Activated CD8-positive, alpha-beta memory T cell treated with anti-CD3 and anti-CD28 coated beads for 48 hours (primary cell): ENCODE measurements around the gene HIRIP3.
"Not testable (repeated sequence)": the region's sequence is repeated elsewhere in the genome, so short reads cannot be mapped to it uniquely, and the experiment has no call there.

Experiments
- DNase-seq, 3 experiments: peaks; one replicate each; pipeline ENCODE4 v3.0.0-alpha.2; 2020; ENCODE audit warnings: low read depth in 2 of 3, low spot score in 2 of 3

The HIRIP3 gene, protein sequence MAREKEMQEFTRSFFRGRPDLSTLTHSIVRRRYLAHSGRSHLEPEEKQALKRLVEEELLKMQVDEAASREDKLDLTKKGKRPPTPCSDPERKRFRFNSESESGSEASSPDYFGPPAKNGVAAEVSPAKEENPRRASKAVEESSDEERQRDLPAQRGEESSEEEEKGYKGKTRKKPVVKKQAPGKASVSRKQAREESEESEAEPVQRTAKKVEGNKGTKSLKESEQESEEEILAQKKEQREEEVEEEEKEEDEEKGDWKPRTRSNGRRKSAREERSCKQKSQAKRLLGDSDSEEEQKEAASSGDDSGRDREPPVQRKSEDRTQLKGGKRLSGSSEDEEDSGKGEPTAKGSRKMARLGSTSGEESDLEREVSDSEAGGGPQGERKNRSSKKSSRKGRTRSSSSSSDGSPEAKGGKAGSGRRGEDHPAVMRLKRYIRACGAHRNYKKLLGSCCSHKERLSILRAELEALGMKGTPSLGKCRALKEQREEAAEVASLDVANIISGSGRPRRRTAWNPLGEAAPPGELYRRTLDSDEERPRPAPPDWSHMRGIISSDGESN

DNA sequence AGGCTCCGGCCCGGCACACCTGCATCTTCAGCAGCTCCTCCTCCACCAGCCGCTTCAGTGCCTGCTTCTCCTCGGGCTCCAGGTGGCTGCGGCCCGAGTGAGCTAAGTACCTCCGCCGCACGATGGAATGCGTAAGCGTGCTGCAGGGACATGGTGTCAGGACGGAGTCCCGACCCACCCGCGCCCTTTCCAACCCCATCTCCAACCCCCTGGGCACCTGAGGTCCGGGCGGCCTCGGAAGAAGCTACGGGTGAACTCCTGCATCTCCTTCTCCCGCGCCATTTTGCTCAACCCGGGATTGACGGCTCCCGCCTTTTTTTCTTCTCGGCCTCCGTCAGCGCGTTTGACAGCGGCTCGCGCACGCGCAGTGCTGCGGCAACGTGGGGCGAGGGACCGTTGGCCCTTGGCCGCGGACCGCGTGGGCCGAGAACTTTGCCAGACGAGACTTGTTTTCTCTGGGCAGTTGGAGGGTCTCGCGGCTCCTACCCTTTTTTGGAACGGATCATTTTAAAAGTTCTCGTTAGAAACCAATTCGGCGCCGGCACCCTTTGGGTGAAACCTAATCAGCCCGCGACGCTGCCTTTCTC, at the start of gene HIRIP3:
Gene HIRIP3 (minus strand): TSS at position 294 of the 587 bp plus-strand sequence. CDS start 12 bp downstream, at position 282.
- peak; percentile 66 to 83 (median 70) for DNase-seq

DNA sequence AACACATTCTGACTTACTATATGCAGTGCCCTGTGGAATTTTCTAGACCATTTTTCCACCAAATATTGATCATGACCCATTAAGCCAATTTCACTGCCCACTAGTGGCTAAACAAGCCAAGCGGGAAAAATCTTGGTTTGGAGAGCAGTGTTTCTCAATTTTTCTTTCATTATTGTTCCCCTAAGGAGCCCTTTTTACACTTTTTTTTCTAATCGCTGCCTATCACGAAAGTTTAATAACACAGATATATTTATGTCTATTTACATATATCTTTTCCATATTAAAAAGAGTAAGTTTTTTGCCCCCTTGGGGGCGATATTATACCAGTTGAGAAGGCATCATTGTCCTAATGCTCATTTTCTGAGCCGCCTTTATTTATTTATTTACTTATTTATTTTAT, 46.4 kb upstream of the HIRIP3 start:
- DNase-seq, result no peak

DNA sequence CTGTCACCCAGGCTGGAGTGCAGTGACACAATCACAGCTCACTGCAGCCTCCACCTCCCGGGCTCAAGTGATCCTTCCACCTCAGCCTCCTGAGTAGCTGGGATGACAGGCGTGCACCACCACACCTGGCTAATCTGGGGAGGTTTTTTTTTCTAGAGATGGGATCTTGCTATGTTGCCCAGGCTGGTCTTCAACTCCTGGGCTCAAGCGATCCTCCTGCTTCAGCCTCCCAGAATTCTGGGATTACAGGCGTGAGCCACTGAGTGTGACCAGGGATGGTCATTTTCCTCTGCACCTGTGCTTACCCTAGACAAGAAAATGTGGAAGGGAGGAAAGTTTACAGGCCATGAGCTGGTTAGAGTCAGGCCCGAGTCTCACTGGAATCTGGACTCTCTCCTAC, 45.3 kb upstream of the HIRIP3 start:
- not testable (repeated sequence) for DNase-seq

DNA sequence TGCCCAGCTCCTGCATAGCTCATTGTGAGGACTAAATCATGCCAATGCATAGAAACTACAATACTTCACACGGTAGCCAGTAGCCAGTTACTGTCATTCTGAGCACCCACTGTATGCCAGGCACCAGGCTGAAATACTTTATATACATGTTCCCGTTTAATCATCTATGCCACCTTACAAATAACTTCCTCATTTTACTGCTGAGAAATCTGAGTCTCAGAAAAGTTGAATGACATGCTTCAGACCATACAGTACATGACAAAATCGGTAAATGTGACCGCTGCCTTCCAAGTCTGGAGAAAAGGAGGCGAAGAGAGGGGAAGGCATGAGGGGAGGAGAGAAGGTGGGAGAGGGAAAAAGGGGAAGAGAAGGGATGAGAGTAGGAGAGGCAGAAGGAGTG, 44.8 kb upstream of the HIRIP3 start:
- DNase-seq, result no peak

DNA sequence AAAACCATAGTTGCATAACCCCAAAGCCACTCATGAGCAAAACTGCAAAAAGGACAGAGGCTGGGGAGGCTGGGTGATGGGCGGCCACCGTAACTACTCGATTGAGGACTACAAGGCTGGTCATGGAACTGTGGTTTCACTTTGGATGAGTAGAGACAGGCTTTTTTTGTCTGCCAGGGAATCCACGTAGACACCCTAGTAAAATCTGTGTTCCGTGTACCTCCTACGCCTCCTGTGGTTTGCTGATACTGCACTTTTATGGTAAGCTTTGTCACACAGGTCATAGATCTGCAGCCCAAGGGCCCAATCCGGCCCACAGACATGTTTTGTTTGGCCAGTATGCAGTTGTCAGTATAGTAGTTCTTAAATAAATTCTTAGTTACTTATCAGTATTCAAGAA, 37.9 kb upstream of the HIRIP3 start:
- no peak for DNase-seq

DNA sequence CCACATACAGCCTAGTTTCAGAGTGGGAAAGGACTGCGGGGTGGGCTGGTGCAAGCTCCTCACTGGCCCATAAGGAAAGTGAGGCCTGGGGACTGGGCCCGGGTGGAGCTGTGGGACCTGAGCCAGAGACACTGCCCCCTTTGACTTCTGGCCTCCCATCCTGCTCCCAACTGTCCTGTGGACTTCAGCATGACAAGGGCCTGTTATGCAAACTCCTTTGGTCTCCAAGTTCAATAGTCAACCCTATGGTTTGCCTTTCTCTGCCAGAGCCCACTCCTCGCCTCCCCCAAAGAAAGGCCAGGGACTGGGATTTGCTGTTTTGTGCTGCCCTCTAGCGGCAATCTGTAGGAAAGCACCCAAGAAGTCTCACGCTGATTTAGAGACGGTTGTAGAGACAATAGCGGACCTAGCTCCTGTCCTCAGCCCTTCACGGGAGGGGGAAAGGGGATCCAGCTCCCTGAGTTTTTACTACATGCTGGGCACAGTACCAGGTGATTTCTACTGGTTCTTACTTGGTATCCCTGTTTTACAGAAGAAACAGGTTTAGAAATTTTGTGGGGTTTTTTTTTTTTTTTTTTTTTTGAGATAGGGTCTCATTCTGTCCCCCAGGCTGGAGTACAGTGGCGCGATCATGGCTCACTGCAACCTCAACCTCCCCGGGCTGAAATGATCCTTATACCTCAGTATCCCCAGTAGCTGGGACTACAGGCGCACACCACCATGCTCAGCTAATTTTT, 36.8 kb upstream of the HIRIP3 start:
- peak in 1 of 3 experiments; percentile 40 for DNase-seq

DNA sequence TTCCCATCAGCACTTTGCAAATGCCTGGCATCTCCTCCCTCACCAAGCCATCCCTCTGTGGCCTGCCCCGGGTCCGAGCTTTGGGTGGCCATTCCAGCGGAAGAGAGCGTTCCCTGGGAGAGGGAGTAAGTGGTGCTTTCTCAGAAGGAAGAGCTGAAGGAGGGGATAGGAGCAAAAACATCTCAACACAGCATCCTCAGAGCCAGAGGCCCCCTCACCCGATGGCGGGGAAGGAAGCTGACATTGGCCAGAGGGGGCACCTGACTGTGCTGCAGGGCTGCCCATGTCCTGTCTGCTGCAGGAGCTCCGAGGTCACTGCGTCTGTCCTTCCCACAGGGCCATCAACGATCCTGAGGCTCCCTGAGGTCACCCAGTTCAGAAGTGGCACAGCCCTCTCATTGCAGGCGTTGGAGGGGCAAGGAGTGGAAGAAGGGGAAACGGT, 36.1 kb upstream of the HIRIP3 start:
- no peak for DNase-seq

DNA sequence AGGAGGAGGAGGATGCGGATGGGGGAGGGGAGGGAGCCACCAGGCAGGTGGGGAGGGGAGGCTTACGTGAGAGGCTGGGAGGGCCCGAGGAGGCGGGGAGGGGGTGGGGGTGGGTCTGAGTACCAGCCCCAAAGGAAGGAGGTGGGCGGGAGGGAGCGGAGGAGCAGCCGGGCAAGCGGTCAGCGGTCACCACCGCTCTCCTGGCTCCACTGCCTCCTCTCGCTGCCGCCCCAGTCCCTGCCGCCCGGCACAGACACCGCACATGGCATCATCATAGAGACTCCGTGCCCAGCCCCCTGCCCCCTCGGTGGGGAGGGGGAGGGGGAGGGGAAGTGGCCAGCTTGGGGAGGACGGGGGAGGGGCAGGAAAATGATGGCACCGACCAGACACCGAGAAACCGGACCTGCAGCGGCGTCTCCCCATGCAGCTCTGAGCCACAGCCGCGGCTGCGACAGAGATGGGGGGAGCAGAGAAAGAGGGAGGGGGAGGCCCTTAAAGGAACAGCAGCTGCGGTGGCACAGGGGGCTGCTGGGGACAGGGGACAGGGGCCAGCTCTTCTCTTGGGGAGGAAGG, 35.5 kb upstream of the HIRIP3 start, which contains the start of gene TLCD3B:
Gene TLCD3B (minus strand): TSS at position 431 of the 573 bp plus-strand sequence. CDS start 744 bp downstream, outside the sequence.
- DNase-seq, result no peak

DNA sequence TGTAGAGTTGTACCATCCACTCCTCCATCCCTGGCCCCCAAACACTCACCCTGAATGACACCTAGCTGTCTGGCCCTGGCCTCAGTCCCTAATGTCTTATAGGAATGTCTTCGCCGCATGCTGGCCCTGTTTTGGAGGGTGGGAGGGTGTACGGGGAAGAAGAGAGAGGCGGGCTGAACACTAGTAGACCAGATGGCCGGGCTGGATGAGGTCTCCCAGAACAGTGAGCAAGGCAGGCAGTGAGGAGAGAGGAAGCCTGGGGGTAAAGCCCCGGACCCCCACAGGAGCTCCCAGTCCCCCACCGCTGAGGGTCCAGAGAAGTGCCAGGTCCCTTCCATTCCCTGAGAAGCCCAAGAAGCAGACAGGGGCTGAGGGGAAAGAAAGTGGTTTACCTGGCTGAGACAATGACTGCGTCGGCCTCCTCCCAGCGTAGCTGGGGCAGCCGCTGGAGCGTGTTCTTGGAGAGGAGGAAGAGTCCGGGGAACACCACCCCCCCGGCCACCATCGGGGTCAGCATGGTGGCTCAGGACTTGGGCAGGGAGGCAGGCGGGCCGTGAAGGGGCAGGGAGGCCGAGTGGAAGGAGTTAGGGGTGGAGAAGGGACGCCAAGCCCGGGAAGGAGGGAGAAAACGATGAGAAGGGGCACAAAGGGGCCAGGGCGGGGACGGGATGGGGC, 34.7 kb upstream of the HIRIP3 start:
- DNase-seq, result no peak

DNA sequence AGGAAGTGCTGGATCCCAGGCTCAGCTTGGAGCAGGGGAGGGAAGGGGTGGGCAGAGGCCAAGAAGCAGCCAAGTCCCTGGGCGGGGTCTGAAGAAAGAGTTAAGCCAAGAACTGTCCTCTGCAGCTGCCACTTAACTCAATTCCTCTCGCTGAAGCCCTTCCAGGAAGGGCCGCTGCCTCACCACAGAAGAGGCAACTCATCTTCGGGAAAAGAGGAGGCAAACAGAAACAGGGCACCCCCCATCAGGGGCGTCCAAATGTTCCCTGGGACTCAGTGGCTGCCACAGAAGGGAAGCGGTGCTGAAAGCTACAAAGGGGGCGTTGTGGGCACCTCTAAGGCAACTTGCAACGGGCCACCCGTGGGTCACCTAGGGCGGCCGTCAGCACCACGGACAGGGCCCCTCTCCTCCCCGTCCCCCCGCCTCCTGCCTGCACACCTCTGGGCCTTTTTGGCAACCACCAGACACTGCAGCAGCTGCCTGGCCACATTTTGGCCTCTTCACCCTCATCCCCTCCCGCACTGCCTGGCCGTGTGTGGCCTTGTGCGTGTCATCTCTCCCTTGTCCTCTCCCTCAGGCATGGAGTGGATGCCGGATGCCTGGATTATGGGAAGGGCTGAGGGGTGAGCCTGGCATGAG, 33.1 kb upstream of the HIRIP3 start:
- DNase-seq, result no peak

DNA sequence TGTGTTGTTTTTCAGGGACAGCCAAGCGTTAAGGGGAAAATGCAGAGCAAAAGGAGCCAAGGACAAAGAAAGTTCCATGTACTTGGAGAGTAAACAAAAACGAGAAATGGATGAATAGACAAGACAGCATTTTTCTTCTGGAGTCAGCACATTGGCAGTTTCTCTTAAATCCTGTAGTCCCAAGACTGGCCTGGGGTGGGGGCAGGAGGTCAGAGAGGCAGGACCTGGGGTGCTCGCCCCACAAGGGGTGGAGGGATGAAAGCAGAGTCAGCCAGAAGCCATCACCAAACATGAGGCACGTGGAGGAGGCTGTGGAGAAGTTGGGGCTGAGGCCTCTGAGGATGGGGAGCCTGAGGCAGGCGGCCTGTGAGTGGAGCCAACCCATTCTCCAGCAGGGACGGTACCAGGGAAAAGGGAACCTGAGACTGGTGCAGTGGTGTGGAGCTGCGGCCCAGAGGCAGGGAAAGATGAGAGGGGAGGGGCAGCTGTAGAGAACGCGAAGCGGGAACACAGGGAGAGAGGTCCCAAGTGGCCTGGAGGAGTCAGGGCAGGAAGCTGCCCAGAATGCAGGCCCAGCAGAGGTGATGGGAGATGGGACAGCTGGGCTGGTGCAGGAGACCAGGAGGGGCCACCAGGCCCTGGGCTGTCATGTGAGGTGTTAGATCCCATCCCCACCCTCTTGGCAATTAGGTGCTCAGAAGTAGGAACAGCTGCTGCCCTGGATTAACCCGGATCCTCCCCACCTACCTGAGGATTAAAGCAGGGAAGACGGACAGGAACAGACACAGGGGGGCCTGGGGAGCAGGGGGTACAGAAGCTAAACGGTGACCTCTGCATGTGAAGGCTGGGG, 32.4 kb upstream of the HIRIP3 start:
- no peak for DNase-seq

DNA sequence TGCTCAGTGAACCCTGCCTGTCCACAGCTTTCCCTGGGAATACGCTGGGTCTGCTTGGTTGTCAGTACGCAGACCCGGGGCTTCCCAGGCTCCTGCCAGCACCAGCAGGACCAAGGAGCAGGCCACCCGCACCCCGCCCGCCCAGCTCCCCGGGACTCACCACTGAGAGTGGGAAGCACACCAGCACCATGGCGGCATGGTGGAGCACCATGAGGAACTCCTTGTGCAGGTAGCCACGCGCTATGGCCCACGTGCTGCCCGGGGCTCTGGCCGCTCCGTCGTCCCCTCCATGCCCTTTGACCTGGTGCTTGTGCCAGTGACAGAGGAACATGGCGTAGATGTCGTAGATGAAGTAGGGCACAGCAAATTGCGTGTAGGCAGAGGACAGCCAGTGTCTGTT, 31.0 kb upstream of the HIRIP3 start:
- DNase-seq, result no peak

DNA sequence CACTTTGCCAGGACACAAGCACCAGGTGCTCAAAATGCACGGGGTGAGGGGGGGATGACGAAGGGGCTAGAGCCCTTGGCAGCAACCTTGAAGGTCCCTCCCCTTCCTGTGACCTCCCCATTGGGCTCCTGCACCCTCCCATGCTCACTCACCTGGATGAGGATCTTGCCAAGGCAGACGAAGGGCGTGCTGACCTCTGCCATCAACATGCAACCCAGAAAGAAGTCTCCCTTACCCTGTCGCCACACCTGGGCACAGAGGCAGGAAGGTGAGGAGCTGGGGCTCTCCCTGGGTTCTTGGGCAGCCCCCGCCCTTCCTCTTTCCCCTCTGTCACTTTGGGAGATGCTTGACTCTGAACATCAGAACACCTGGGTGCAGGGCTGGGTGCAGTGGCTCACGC, 30.2 kb upstream of the HIRIP3 start:
- no peak for DNase-seq

DNA sequence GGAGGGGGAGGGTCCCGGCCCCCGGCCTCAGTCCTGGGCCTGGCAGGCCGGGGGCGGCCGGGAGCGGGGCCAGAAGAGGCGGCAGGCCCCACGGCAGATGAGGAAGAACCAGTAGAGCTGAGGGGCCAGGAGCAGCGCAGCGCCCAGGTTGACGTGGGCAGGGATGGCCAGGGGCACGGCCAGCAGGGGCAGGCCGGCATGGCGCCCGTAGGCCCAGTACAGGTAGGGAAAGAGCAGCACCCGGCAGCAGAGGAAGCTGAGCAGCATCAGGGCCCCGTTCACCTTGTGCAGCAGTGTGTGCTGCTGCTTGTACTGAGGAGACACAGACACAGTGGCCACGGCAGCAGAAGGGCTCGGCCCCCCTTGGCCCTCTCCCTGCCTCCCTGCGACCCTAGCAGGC, 29.7 kb upstream of the HIRIP3 start:
- DNase-seq, result no peak

DNA sequence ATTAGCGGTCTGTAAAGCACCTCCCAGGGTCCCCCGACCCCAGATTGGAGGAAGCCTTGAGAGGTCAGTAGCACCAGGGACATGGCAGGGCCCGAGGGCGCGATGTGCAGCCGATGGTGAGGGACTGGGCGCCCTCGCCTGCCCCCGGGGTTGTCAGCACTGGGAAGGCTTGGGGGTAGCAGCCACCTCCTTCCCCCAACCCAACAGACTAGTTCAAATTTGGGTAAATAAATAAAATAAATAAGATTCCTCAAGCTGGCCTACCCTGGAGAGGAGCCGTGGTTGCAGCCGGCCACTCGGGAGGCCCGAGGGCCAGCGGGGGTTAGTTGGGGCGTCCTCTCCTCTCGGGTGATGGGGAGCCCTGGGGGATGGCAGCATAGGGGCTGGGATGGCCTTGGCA, 29.0 kb upstream of the HIRIP3 start:
- no peak for DNase-seq

DNA sequence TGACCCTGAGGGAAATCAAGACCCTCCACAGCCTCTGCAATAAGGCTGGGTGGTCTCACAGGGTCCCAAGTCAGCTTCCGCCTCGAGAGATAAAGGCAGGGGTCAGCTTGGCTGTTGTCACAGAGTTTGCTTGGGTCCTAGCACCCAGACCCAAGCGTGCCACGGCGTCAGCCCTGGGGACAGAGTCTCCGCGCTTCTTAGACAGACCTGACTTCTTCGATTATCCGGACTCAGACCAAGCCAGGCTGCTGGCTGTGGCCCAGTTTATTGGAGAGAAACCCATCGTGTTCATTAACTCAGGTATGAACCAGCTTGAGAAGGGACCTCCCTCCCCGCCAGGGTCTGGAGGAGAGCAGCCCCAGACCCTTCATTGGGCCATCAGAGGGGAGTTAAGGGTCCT, 28.2 kb upstream of the HIRIP3 start:
- DNase-seq, result no peak

DNA sequence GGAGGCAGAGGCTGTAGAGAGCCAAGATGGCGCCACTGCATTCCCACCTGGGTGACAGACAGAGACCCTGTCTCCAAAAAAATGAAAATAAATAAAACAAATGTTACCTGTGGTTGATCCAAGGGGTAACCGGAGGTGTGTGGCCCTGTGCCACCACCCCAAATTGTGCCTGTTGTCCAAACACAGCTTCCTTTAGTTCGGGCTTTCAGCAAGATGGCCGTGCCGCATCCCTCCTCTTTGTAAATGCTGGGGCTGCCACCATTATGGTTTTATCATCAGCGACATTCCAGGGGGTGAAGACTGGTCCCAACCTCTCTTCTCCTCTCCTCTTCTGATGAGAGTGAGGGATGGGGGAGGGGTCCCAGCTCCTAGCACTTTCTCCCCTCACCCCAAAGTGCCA, 27.5 kb upstream of the HIRIP3 start, which contains the start of gene C16orf92:
Gene C16orf92 (plus strand): TSS at position 312 of the 400 bp plus-strand sequence. CDS start 143 bp downstream, outside the sequence.
- DNase-seq, result no peak

DNA sequence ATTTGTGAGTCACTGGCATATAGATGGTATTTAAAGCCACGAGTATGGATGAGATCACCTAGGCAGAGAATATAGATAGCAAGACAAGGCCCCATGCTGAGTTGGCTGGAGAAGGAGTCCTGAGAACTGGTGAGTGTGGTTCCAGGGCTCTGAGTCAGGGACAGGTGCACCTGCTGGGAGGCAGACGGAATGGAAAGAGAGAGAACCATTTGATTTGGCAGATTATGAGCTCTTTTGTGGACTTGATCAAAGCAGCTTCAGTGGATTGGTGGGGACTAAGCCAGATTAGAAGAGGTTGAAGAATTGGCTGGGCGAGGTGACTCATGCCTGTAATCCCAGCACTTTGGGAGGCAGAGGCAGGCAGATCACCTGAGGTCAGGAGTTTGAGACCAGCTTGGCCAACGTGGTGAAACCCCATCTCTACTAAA, 23.3 kb upstream of the HIRIP3 start:
- DNase-seq, result no peak

DNA sequence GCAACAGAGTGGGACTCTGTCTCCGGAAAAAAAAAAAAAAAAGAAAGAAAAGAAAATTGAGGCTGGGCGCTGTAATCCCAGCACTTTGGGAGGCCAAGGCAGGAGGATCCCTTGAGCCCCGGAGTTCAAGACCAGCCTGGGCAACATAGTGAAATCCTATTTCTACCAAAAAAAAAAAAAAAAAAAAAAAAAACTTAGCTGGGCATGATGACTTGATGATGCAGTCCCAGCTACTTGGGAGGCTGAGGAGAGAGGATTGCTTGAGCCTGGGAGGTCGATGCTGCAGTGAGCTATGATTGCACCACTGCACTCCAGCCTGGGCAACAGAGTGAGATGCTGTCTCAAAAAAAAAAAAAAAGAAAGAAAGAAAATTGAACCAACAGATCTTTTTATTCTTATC, 22.5 kb upstream of the HIRIP3 start:
- not testable (repeated sequence) for DNase-seq
